Hematopoietic multipotent progenitor cell treated with erythropoietin and hydrocortisone succinate and interleukin-3 and kit ligand, for 15 days (in vitro differentiated cells): ENCODE measurements around the gene UNC5B.

Experiments
- DNase-seq: peaks from one replicate; pipeline ENCODE4 v3.0.0-alpha.2; 2015; ENCODE audit warnings: low spot score

UNC5B gene

GRCh38 chr10:71212318-71213126, at the start of gene UNC5B:
TSS of gene UNC5B (plus strand) at chr10:71212570. CDS start at chr10:71212986, 416 bp downstream.
- no peak for DNase-seq

DNA sequence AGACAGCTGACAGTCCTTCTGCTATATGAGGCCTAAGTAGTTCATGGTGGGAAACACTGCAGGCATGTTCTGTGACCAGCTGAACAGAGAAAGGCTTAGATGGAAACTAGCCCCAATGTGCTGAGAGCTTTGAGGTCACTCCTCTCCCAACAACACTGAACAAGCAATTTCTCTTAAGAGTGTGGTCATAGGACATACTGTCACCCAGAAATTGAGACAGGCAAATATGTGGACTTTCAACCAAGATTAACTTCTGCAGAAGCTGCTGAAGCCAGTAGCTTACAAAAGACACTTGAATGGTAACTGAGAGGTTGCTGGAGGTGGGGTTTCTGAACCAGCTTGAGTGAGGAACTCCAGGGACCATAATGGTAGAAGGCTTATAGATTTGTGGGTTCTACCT, 38.9 kb upstream of the UNC5B start:
- no peak for DNase-seq

- DNase-seq, result no peak
These were observed 35.7 kb upstream of the UNC5B start for GRCh38 chr10:71176661-71177060.

- DNase-seq, result no peak
These were observed 34.6 kb upstream of the UNC5B start for GRCh38 chr10:71177651-71178199.

- DNase-seq, result no peak
These were observed 33.5 kb upstream of the UNC5B start for GRCh38 chr10:71178880-71179279.

DNA sequence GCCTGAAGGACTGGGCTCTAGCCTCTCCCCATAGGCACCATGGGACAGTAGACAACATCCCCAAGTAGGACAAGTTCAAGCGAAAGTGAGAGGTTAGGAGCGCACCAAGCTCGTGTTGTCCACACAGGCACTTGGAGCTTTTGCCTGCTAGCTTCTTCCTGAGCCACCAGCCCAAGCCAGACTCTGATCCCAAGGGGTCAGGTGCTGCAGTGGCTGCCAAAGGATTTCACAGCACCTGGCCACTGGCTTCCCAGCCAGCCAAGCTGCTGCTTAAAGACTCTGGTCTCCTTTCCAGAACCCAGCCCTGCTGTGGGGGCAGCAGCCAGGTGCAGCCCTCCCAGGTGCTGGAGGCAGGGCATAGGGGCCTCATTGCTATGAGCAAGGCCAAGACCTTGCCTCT, 33.0 kb upstream of the UNC5B start:
- no peak for DNase-seq

- no peak for DNase-seq
These were observed 27.9 kb upstream of the UNC5B start for GRCh38 chr10:71184421-71184820.

GRCh38 chr10:71185209-71185608, 27.2 kb upstream of the UNC5B start:
- no peak for DNase-seq

DNA sequence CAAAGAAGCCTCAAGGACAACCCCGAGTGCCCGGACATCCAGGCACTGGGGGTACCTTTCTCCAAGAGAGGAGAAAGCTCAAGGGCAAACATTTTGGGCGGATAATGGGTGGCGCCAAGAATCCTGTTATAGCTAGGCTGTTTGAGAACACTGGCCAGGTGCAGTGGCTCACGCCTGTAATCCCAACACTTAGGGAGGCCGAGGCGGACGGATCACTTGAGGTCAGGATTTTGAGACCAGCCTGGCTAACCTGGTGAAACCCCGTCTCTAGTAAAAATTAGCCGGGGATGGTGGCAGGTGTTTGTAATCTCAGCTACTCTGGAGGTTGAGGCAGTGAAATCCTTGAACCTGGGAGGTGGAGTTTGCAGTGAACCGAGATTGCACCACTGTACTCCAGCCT, 25.2 kb upstream of the UNC5B start:
- no peak for DNase-seq

DNA sequence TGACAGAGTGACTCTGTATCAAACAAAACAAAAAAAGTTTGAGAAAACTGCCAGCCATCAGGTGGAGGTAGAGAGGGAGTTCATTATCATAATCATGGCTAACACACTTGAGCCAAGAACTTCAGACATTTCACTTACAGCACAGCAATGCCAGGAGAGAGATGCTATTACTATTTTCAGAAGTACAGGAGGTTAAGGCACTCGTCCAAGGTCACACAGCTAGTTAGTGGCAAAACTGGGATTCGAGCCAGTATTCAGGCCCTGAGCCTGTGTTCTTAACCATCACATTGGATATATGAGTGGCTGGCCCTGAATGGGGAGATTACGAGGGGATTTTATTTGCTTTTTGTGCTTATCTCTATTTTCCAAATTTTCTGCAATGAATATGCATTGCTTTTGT, 24.8 kb upstream of the UNC5B start:
- DNase-seq, result no peak

DNA sequence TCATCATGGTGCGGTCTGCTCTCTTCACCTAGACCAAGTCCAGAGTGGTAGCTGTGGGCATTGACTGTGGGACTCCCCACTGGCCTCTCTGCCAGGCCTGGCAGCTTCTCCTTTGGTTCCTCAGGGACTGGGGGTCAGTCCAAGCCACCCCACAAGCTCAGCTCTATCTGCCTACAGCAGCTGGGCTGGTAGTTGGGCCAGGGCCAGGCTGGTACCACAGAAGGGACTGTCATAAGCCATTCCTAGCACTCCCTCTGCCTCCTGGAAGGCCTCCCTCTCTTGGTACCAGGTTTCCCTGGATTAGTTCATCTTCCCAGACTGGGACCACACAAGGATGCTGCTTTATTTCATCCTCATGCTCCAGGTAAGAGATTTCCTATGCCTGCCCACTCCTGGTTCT, 24.2 kb upstream of the UNC5B start:
- DNase-seq, result no peak

- DNase-seq, result no peak
These were observed 21.4 kb upstream of the UNC5B start for GRCh38 chr10:71191019-71191418.

- DNase-seq, result no peak
These were observed 20.8 kb upstream of the UNC5B start for GRCh38 chr10:71191551-71192076.

DNA sequence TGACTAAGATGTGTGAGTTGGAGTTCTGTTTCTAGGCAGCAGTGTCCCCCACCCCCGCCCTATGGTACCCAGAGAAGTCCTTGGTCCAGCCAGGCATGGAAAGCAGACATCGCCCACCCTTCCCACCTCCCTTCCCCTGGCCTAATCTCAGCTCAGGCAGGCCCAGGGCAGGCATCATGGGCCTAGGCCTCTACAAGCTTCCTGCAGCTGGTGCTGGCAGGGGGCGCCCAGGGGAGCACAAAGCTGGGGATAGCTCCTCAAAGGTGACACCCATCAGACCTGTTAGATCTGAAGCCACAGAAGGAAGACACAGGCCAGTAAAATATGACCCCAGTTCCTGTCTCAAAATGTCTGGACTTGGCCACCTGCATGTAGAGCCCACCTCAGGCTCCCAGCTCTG, 18.9 kb upstream of the UNC5B start:
- no peak for DNase-seq

GRCh38 chr10:71197955-71198354, 14.4 kb upstream of the UNC5B start:
- DNase-seq, result no peak

DNA sequence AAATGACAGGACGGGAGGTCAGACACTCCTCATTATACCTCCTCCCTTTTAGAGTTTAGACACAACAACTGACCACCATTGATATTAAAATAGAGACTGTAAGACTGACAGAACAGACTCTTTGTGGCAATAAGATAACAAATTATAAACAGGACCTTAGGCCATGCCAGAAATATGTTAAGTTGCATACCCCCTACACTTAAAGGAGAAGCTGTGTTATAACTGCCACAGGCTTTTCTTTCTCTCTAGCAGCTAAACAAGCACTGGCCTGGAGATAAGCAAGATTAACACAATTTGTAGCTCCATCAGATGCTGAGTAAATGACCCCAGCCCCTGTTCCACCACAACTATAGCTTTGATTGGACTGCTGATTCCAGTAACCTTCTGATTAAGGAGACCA, 10.5 kb upstream of the UNC5B start:
- no peak for DNase-seq

DNA sequence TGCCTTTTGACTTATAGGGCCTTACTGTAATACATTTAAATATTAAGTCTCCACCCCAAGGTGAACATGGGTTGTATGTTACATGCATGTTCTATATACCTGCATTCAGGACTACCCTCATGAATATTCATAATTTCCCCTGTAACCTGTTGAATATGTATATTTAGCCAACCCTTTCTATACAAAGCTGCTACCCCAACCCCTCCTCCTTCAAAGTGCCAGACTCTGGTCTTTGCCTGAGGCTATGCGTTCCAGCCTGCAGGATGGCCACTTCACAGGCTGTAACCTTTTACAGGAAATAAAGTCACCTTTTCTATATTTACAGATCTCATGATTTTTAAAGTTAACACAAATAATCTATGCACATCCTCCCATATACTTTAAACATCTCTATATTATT, 10.1 kb upstream of the UNC5B start:
- no peak for DNase-seq

DNA sequence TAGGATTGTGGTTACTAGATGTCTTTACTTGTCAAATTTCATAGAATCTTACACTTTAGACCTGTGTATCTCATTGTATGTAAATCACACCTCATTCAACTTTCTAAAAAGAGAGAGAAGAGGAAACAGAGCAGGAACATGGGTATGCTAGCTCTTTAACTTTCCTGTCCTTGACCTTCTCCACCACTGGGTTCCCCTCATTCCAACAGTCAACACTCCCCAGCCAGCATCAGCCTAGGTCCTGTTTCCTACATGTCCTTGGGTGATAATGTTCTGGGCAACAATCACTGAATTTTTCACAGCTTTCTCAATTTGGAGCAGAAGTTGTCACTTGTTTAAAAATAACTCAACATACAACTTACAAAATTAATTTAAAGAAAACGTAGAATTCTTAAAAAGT, 9.2 kb upstream of the UNC5B start:
- no peak for DNase-seq

DNA sequence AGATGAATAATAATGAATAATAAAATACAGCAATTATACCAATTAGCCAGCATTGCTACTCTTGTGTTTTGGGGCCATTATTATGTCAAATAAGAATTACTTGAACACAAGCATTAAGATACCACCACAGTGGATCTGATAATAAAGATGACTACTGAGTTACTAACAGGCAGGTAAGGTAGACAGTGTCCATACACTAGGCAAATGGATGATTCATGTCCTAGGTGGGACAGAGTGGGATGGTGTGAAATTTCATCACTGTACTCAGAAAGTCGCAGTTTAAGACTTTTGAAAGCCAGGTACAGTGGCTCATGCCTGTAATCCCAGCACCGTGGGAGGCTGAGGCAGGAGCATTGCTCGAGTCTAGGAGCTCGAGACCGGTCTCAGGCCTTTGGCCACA, 8.7 kb upstream of the UNC5B start:
- DNase-seq, result no peak

GRCh38 chr10:71204746-71205145, 7.6 kb upstream of the UNC5B start:
- no peak for DNase-seq

DNA sequence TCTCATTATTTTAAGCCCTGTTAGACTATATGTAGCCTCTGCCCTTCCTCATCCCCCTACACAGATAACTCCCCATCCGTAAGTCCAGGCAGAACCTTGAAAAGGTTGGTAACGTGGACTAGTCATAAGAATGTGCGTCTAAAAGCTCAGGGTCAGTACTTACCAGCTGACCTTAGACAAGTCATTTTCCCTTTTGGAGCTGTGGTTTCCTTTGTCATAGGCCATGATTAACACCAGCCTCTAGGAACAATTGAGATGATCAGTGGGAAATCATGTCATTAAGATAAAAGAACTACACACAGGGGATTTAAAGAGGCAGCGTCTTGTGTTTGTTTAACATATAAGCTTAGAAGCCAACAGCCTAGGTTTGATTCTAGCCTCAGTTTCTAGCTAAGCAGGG, 6.9 kb upstream of the UNC5B start:
- no peak for DNase-seq

DNA sequence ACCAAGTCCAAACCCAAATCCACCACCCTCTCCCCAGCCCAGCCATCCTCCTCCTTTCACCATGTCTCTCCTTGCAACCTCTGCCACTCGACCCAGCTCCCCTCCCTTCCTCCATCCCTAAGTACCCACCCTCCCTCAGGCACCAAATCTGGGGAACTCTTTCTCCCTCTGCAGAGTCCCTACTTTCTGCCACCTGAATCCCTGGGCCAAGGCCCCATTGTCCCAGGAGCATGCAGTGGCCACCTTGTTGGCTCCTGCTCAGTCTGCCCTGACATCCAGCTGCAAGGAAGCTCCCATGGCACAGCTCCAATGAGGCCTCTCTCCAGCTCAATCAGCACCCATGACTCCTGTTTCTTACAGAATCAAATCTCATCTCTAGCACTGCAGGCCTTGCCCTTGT, 5.5 kb upstream of the UNC5B start:
- DNase-seq, result no peak

- DNase-seq, result no peak
These were observed 4.8 kb upstream of the UNC5B start for GRCh38 chr10:71207578-71207977.

DNA sequence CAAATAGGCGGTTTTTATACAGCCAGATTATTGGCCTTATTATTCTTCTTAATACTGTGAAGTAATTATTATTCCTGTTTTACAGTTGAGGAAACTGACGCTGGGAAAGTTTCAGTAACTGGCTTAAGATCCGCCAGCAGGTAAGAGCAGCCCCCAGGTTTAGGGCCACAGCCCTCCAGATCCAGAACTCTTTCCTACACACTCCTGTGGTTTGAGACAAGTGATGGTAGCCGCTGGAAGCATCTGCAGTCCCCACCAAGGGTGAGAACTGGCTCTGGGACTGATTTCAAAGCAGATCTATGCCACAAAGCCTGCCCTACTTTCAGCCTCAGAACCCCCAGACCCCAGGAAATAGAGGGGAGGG, 3.0 kb upstream of the UNC5B start:
- DNase-seq, result no peak
